Measurements from ENCODE around the gene FOXP4.
"Not testable (repeated sequence)": the region's sequence is repeated elsewhere in the genome, so short reads cannot be mapped to it uniquely, and the experiment has no call there.

FOXP4 gene

GRCh38 chr6:41602422-41602743 lies 56.2 kb downstream of the FOXP4 start:
- no peak for DNase-seq

GRCh38 chr6:41602864-41603608 lies 56.9 kb downstream of the FOXP4 start:
- peak; percentile 70 for DNase-seq

GRCh38 chr6:41604006-41604405 lies 57.8 kb downstream of the FOXP4 start:
- DNase-seq = no peak

- DNase-seq = no peak
Measured at GRCh38 chr6:41605649-41606048, 59.5 kb downstream of the FOXP4 start.

GRCh38 chr6:41607036-41607435 lies 60.9 kb downstream of the FOXP4 start:
- DNase-seq = no peak

- DNase-seq = no peak
Measured at GRCh38 chr6:41607736-41608135, 61.6 kb downstream of the FOXP4 start.

- no peak for DNase-seq
Measured at GRCh38 chr6:41608443-41609151, 62.4 kb downstream of the FOXP4 start.

GRCh38 chr6:41614715-41615114 lies 68.5 kb downstream of the FOXP4 start:
- no peak for DNase-seq

GRCh38 chr6:41615311-41615710 lies 69.1 kb downstream of the FOXP4 start:
- DNase-seq = no peak

- DNase-seq = no peak
Measured at GRCh38 chr6:41618598-41618997, 72.4 kb downstream of the FOXP4 start.

- DNase-seq = not testable (repeated sequence)
Measured at GRCh38 chr6:41619193-41619592, 73.0 kb downstream of the FOXP4 start.

GRCh38 chr6:41621367-41621766 lies 75.2 kb downstream of the FOXP4 start:
- no peak for DNase-seq

GRCh38 chr6:41621802-41622201 lies 75.6 kb downstream of the FOXP4 start:
- DNase-seq = no peak

GRCh38 chr6:41622206-41622988 lies 76.2 kb downstream of the FOXP4 start:
- no peak for DNase-seq

- no peak for DNase-seq
Measured at GRCh38 chr6:41623330-41623729, 77.1 kb downstream of the FOXP4 start.

GRCh38 chr6:41624621-41625380 lies 78.6 kb downstream of the FOXP4 start:
- no peak for DNase-seq

- no peak for DNase-seq
Measured at GRCh38 chr6:41625442-41625841, 79.3 kb downstream of the FOXP4 start.

- DNase-seq = no peak
Measured at GRCh38 chr6:41626022-41626421, 79.8 kb downstream of the FOXP4 start.

GRCh38 chr6:41626917-41627316 lies 80.7 kb downstream of the FOXP4 start:
- no peak for DNase-seq

GRCh38 chr6:41629128-41629527 lies 82.9 kb downstream of the FOXP4 start:
- no peak for DNase-seq

GRCh38 chr6:41630069-41630468 lies 83.9 kb downstream of the FOXP4 start:
- no peak for DNase-seq

- DNase-seq = no peak
Measured at GRCh38 chr6:41630946-41631345, 84.8 kb downstream of the FOXP4 start.

- DNase-seq = no peak
Measured at GRCh38 chr6:41633056-41633634, 87.0 kb downstream of the FOXP4 start.

Measured in 8988T (cell line).